HG03575 (cell line): ENCODE measurements around the gene NACC2.
"Not testable (repeated sequence)": the region's sequence is repeated elsewhere in the genome, so short reads cannot be mapped to it uniquely, and the experiment has no call there.

Experiments used
- ATAC-seq: cut with Tn5 transposase; IDR thresholded peaks from one replicate; pipeline ENCODE4 v1.9.1; 2021; ENCODE audit not compliant: unreplicated experiment, insufficient number of reproducible peaks, low FRiP score; ENCODE audit errors: extremely low read depth

Gene NACC2

DNA sequence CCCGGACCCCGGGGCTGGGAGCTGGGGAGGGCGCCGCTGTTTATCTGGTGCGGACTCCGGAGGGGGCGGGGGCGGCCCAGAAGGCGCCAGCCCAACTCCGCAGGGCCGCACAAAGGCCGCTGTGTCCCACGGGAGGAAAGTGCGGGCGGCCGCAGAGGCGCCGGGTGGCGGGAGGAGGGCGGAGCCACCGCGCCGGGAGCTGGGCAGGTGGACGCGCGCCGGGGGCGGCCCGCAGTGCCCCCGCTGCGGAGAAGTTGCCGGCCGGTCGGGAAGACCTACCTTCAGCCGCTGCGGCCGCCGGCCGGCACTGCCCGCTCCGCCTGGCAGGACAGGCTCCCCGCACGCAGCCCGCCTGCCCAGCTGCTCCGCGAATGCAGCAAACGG lies 43.6 kb downstream of the NACC2 start:
- ATAC-seq = no peak

DNA sequence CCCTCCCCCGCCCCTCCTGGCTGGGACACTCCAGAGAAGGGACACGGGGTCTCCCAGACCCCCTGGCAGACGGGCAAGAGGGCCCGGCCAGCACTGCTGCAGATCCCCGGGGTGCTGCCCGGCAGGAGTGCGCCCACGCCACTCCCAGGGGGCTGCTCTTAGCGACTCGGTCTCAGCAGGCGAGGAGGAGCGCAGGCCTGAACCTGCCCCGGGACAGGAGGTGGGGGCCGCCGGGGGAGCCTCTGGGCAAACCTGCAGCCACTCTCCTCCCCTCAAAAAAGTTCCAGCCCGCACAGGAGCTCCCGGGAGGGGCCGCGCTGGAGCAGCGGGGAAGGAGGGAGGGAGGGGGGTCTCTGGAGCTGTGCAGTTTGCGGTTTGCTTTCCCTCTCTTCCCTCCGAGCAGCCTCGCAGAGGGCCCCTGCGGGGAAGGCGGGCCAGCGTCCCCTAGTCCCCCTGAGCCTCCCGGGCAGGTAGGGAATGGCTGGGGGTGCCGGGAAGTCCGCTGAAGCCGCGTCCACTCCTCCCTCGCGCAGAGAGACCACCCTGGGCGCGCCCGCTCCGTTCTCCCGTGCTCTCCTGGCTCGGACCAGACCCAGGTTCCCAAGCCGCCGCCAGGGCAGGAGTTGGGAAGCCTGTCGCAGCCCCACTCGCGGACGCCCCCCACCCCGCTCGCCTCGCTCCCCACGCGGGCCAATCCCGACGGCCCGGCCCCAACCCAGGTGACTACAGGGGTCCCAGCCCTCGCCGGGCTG lies 44.2 kb downstream of the NACC2 start:
- ATAC-seq = no peak

DNA sequence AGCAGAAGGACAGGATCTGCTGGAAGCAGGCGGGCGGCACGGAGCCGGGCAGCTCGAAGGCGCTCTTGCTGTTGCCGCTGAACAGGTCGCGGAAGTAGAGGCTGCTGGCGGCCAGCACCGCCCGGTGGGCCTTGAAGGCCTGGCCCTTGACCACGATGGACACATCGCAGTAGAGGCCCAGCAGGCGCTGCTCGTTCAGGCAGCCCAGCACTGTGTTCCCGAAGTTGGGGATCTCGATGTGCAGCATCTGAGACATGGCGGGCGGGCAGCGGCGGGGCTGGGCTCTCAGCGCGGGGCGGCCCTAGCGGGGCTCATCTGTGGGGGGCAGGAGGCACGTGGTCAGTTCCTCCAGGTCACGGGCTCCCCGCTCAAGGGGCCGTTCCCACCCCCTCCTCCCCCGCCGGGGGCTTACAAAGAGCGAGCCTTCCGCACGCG lies 44.8 kb downstream of the NACC2 start:
- ATAC-seq = no peak

DNA sequence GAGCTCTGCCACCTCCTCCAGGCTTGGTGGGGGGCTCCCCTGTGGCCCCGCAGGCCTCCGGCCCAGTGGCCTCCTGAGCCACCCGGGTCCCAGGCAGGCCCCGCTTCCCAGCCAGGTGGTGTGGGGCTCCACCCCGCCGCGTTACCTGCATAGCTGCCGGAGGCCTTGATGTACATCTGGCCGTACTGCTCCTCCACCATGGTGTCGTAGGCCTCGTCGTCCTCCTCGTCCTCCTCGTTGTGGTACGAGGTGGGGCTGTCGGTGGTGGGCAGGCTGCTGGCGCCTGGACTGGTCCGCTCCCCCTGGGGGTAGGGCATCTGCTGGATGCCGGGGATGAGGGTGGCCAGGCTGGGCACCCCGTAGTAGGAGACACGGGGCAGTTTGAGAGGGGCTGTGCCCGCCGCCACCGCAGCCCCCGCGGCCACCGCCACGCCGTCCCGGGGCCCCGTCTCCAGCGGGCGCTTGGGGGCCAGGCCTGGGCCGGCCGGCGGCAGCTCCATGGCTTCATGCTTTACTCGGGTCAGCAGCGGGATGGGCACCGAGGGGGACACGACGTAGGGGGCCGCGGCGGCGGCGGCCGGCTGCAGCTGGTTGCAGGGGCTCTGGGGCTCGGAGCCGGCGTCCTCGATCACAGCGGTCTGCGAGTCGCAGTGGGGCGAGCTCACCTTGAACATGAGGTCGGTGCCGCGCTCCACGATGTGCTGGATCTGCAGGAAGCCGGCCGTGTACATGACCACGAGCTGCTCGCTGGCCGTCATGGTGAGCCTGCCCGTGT lies 45.4 kb downstream of the NACC2 start:
- no peak for ATAC-seq

DNA sequence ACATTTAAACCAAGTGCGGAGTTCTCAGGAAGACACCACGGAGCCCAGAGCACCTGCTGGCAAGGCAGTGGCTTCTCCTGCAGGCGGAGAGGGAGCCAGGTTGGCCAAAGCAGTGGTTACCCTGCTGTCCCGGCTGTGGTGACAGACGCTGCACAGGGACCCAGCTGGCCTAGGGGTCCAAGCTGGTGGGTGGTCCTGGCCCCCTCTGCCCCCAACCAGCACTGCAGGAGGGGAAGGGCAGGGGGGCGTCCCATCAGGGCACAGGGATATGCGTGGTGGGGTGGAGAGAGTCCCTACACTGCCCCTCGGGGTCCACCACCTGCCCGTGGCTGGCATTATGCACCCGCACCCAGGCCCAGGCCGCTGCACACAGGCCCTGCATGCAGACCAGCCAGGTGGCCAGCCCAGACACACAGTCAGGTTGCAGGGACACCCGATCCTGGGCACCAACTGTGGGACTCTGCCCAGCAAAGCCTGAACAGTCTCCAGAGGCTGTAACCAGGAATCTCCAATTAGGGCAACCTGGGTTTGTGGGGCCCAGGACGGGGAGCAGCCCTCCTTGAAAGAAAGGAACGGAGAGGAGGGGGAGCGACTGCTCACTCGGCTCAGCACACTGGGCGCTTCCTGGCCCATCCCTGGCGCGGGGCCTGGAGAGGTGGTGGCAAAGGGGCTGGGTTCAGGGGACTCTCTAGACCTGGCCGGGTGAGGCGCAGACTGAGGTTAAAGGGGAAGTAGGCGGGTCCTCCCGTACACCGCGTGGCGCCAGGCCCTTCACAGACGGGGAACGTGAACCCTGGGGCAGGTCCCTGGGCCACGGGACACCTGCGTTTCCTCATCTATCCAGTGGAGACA lies 46.3 kb downstream of the NACC2 start:
- no peak for ATAC-seq

DNA sequence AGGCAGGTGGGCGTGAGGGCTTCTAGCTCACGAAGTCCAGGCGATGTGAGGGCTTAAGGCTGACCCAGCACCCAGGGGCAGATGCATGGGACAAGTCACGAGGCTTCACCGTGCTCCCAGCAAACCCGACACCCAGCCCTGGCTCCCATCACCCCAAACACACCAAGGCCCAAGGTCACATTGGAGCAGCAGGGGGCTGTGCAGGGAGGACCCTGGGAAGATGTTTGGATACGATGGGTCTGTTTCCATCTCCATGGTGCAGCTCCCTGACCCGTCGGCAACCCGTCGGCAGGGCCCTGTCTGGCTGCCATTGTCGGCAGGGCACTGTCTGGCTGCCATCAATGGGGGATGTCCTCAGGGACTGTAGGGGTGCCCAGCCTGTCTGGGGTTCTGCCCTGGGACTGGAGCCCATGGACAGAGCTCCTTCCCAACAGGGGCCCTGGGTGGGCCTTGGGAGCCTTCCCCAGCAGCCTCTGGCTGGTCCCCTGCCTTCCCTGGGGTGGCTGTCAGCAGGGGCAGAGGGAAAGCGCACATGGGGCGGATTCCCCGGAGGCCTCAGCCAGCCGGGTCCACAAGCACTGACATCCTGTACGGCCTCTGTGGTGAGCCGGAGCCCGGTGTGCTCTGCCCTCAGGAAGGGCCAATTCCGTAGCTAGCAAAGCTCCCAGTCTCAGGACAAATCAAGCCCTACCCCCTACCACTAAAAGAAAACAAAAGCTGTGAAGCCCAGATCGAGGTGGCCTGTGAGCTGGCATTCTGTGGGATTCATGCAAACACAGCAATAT lies 47.1 kb downstream of the NACC2 start:
- ATAC-seq = no peak

DNA sequence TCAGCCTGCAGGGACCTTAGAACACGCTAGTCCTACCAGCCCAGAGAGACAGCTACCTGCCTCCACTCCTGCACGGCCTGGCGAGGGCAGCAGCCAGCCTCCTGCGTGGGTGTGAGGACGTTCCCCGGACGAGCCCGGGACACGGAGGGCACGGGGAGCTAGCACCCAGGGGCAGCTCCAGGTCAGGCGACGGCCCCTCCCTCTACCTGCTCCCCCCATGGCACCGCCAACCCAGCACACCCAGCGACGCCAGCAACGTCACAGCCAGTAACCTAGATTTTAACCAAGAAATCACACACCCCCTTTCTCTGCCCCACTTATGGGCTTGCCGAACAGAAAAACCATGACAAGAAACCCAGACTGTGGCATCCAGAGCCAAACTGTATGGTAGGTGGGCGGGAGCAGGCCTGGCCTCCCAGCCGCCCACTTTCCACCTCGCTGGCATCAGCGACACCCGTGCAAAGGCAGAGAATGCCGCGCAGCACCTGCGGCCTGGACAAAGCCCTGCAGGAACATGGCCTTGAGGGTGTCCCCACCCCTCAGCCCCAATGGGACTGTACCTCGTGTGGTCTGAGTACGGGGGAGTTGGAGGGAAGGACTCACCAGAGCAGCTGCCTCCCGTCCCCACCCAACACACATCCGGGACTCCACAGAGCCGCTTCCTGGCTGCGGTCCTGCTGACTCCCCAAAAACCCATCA lies 47.9 kb downstream of the NACC2 start:
- no peak for ATAC-seq

DNA sequence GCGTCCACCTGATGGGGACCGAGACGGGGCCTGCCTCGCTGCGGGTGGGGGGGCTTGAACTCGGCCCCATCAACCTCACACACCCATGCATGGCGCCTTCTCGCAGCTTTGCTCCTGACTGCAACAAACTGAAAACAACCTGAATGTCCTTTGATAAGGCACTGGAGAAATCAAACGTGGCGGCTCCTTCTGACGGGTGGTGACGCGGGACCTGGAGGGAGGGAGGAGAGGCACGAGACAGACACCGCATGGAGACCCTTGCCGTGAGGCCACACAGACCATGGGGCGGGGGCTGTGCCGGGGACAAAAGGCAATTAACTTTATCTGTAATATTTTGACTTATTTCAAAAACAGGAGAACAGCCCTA lies 48.6 kb downstream of the NACC2 start:
- no peak for ATAC-seq

DNA sequence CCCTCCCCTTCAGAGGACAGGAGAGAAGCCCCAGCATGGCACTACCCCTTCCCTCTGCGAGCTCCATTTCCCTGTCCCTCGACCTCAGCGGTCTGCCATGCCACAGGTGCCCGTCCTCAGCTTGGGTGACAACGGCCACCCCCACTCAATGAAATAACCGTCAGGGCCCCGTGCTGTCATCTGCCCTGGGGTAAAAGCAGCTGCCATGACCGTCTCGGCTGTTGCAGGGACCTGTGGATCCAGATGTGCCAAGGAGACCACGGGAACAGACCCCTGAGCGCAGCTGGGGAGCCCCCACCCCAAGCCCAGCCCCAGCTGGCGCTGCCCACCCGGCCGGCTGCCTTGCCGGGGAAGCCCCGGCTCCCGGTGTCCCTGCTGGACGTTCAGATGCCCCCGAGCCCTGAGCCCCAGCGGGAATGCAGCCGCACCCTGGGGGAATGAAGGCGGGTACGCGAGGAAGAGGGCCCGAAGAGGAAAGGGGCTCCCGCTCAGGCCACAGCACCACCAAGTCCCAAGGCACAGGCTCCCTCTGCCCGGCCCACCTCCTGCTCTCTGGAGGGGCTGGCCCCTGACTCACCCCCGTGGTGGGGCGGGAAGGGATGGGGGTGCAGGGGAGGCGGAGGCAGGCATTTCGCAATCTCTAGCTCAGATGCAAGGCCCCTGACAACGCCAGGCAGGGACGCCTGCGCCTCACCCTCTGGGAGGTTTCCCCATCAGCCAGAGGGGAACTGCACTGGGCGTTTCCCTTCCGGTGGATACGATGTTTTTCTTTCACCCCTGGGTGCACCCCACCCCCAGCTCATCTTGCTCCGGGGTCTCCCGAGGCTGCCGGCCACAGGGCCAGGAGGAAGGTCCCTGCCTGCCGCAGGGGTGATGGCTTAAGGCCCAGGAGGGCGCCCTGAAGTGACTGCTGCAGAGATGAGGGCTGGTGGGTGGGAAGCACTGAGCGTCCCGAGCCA lies 49.2 kb downstream of the NACC2 start:
- ATAC-seq = no peak

DNA sequence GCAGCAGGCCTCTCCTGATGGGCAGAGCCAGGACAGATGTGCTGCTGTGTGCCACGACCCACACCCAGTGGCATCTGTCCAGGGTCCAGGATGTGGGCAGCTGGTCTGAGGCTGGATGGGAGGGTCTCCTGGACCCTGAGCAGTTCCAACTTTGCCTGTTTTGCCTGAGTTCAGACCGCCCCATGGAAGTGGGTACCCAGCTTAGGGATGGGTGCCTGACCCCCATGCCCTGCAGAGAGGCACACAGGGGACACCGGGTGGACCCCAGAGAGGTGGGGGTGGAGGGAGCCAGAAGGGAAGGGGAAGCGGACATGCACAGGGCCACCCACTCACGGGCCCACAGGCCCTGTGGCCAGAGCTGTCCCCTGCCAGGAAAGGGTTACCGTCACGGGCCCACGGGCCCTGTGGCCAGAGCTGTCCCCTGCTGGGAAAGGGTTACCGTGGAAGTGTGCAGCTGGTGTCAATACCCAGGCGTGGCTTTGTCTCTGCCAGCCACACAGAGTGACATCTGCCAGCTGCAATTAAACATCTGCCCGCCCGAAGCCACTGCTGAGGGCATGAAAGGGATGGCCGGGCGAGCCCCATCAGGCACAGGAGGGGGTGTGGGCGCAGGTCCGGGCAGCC lies 50.0 kb downstream of the NACC2 start:
- no peak for ATAC-seq

DNA sequence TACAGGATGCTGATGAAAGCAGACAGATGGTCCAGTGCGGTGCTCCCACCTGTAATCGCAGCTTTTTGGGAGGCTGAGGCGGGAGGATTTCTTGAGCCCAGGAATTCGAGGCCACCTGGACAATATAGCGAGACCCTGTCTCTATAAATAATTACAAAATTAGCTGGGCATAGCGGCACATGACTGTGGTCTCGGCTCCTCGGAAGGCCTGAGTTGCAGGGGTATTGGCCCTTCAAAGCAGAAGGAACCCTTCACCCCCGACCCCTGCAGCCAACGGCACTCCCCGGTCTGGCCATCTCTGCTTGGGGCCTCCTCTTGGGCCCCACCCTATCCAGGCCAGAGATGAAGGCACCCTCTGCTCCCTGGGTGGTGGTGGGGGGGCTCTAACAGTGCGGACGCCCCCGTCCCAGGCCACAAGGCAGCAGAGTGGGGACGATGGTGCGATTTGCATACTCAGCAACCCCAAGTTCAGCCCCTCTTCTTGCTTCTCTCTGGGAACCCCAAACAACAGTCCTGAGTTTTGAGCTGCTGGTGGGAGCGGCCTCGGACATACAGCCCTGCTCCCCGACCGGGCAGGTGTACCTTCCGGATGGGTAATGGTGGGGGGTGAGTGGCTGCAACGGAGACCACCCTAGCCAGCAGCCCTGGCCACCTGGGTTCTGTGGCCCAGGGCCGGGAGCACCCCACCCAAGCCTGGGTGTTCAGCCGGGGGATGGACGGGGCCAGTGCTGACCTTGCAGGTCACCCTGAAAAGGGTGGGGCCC lies 50.7 kb downstream of the NACC2 start:
- no peak for ATAC-seq

DNA sequence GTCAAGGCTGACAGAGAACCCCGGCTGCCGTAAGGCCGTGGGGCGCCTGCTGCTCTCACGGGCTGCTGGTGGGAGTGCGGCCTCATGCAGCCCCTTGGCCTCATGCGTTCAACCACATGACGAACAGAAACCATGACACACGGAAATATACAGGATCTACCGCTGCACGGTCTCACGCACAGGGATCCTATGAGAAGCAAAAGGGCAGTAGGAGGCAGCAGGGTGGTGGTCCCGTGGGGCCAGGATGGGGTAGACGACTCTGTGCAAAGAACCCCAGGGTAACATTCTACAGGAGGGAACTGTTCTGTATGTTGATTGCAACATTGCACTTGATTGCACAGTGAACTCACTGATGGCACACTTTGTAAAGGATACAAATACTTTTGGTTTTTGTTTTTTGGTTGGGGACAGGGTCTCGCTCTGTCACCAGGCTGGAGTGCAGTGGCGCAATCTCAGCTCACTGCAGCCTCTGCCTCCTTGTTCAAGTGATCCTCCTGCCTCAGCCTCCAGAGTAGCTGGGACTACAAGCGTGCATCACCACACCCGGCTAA lies 51.6 kb downstream of the NACC2 start:
- no peak for ATAC-seq

DNA sequence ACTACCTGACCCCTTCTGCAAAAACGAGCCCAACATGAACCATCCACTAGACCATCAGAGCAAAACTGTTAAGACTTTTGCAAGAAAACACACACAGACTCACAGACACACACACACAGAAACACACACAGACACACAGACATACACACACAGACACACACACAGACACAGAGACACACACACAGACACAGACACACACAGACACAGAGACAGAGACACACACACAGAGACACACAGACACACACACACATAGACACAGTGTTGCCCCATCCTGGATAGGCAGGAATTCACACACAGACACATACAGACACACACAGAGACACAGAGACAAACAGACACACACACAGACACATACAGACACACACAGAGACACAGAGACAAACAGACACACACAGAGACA lies 52.5 kb downstream of the NACC2 start:
- ATAC-seq = no peak

DNA sequence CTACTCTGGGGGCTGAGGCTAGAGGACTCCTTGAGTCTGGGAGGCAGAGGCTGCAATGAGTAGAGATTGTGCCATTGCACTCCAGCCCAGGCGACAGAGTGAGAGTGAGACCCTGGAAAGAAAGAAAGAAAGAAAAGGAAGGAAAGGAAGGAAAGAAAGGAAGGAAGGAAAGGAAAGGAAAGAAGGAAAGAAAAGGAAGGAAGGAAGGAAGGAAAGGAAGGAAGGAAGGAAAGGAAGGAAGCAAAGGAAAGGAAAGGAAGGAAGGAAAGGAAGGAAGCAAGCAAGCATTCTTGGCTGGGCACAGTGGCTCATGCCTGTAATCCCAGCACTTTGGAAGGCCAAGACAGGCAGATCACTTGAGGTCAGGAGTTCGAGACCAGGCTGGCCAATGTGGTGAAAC lies 54.2 kb downstream of the NACC2 start:
- ATAC-seq = not testable (repeated sequence)

DNA sequence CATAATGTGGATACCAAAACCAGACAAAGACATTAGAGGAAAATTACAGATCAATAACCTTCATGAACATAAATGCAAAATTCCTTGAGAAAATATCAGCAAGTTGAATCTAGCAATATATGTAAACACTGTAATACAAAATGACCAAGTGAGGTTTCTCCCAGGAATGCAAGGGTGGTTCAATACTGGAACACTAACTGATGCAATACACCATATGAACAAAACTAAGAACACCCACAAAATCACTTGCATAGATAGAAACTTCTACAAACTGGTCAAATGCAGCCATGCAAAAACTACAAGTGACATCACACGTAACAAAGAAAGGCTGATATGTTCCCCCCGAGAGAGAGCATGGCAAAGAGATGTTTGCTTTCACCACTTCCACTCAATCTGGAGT lies 55.6 kb downstream of the NACC2 start:
- no peak for ATAC-seq

DNA sequence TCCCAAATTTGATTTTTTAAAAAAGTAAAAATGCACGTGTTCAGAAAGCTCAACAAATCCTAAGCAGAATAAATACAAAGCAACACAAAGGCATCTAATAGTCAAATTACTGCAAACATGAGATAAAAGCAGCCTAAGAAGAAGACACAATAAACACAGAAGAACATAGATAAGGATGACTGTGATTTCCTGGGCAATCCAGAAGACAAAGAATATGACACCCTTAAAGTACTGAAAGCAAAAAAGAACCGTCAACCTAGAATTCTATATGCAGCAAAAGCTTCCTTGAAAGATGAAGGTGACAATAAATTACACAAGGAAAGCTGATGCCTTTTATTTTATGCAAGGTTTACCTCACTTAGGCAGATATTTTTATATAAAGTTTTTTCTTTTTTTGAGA lies 58.2 kb downstream of the NACC2 start:
- no peak for ATAC-seq
